ENCODE results near the gene RFTN1. TPM values are rescaled to one million over a fixed set of nuclear protein-coding genes. Genes with fewer than 3 reads are reported as not detected.

Gene RFTN1
- total and polyA plus RNA-seq, 2 donors (not counting 1 experiment from before 2014, with no cell fraction given), result 32.4 to 156 TPM

GRCh38 chr3:16357186-16358121 lies 156.0 kb downstream of the RFTN1 start:
- peaks cover 1 to 66% of the 10 kb centered on the region in 2 experiments for H3K36me3 ChIP-seq (replicated peaks in 1 of 2; ENCODE audit: control extremely low read depth in 1 of 2, control insufficient read depth in 1 of 2, extremely low read depth in 1 of 2, insufficient read depth in 2 of 2, low read length in 1 of 2)
- H2AFZ ChIP-seq (ENCODE audit: insufficient read depth, low read depth, low read length, poor library complexity, severe bottlenecking), result no peak overlapping the region
- H3K27me3 ChIP-seq (replicated peaks in 1 of 4; ENCODE audit: control extremely low read depth in 1 of 4, control insufficient read depth in 3 of 4, insufficient read depth in 4 of 4, low read length in 3 of 4), result no peaks in the 10 kb centered on the region
- no peak for DNase-seq
- no peak overlapping the region for H3K27ac ChIP-seq (ENCODE audit: low read length in 2 of 2)
- H3K4me3 Mint-ChIP-seq, result no peak overlapping the region
- H3K4me2 ChIP-seq (replicated peaks; ENCODE audit: low read depth, low read length, poor library complexity, severe bottlenecking), result no peak overlapping the region
- H3K27ac Mint-ChIP-seq, result no peak overlapping the region
- H3K27me3 Mint-ChIP-seq, result no peaks in the 10 kb centered on the region
- WGBS (ENCODE audit: insufficient coverage), result 95% methylated on average over 4 of the region's 9 CpGs
- H3K9me3 Mint-ChIP-seq (ENCODE audit: insufficient read depth), result no peaks in the 10 kb centered on the region
- ChIA-PET POLR2A (interaction anchor here (0.7 kb wide), 1 partner anchor 825 kb away, joined by 4 read pairs; no protein-coding TSS in a partner anchor), CTCF (interaction anchor here (0.5 kb wide), 1 partner anchor 38 kb away, joined by 3 read pairs; no protein-coding TSS in a partner anchor)
- intact Hi-C loops (cut with micrococcal nuclease), result no loop called here
- H3K4me3 ChIP-seq (ENCODE audit: control extremely low read depth in 1 of 5, extremely low read depth in 1 of 5, insufficient read depth in 1 of 5, low read depth in 2 of 5, low read length in 4 of 5), result no peak overlapping the region
- ATAC-seq (ENCODE audit: low read depth), result no peak
- H3K79me2 ChIP-seq (ENCODE audit: control insufficient read depth, insufficient read depth, low read length), result peaks cover 88% of the 10 kb centered on the region
- no peaks in the 10 kb centered on the region for H3K9me3 ChIP-seq (ENCODE audit: control extremely low read depth in 1 of 3, control insufficient read depth in 2 of 3, insufficient read depth in 1 of 3, low read length in 2 of 3)
- H3K9ac ChIP-seq (ENCODE audit: low read length), result no peak overlapping the region
- TF ChIP-seq EZH2 (IDR thresholded peaks at IDR 0.05; ENCODE audit: borderline replicate concordance, insufficient read depth, low read depth, low read length, poor library complexity, severe bottlenecking) (no peak), CTCF (IDR thresholded peaks at IDR 0.05) (no peak)
- H4K20me1 ChIP-seq (ENCODE audit: control insufficient read depth, insufficient read depth, low read length, poor library complexity, severe bottlenecking), result peaks cover 30% of the 10 kb centered on the region
- peaks cover 10% of the 10 kb centered on the region for H3K4me1 Mint-ChIP-seq
- H3K4me1 ChIP-seq (ENCODE audit: control insufficient read depth in 2 of 2, insufficient read depth in 2 of 2, low read length in 2 of 2), result peaks cover 6 to 7% of the 10 kb centered on the region in 2 donors

GRCh38 chr3:16355828-16356227 lies 157.7 kb downstream of the RFTN1 start:
- Histone ChIP-seq H3K4me1 (ENCODE audit: control insufficient read depth in 2 of 2, insufficient read depth in 2 of 2, low read length in 2 of 2) (peaks cover 6 to 7% of the 10 kb centered on the region in 2 donors), H3K4me3 (ENCODE audit: control extremely low read depth in 1 of 5, extremely low read depth in 1 of 5, insufficient read depth in 1 of 5, low read depth in 2 of 5, low read length in 4 of 5) (no peak overlapping the region), H3K27me3 (replicated peaks in 1 of 4; ENCODE audit: control extremely low read depth in 1 of 4, control insufficient read depth in 3 of 4, insufficient read depth in 4 of 4, low read length in 3 of 4) (no peaks in the 10 kb centered on the region), H4K20me1 (ENCODE audit: control insufficient read depth, insufficient read depth, low read length, poor library complexity, severe bottlenecking) (peaks cover 30% of the 10 kb centered on the region), H3K9ac (ENCODE audit: low read length) (no peak overlapping the region), H2AFZ (ENCODE audit: insufficient read depth, low read depth, low read length, poor library complexity, severe bottlenecking) (no peak overlapping the region), H3K36me3 (replicated peaks in 1 of 2; ENCODE audit: control extremely low read depth in 1 of 2, control insufficient read depth in 1 of 2, extremely low read depth in 1 of 2, insufficient read depth in 2 of 2, low read length in 1 of 2) (peaks cover 3 to 68% of the 10 kb centered on the region in 2 experiments), H3K4me2 (replicated peaks; ENCODE audit: low read depth, low read length, poor library complexity, severe bottlenecking) (no peak overlapping the region), H3K9me3 (ENCODE audit: control extremely low read depth in 1 of 3, control insufficient read depth in 2 of 3, insufficient read depth in 1 of 3, low read length in 2 of 3) (no peaks in the 10 kb centered on the region), H3K27ac (ENCODE audit: low read length in 2 of 2) (no peak overlapping the region), H3K79me2 (ENCODE audit: control insufficient read depth, insufficient read depth, low read length) (peaks cover 79% of the 10 kb centered on the region)
- TF ChIP-seq EZH2 (IDR thresholded peaks at IDR 0.05; ENCODE audit: borderline replicate concordance, insufficient read depth, low read depth, low read length, poor library complexity, severe bottlenecking) (no peak), CTCF (IDR thresholded peaks at IDR 0.05) (no peak)
- DNase-seq (no peak), ATAC-seq (ENCODE audit: low read depth) (no peak)
- Mint-ChIP-seq H3K4me1 (peaks cover 8% of the 10 kb centered on the region), H3K4me3 (no peak overlapping the region), H3K9me3 (ENCODE audit: insufficient read depth) (no peaks in the 10 kb centered on the region), H3K27ac (no peak overlapping the region), H3K27me3 (no peaks in the 10 kb centered on the region)
- ChIA-PET CTCF (no interaction called here), POLR2A (no interaction called here)
- intact Hi-C loops (cut with micrococcal nuclease), result no loop called here
- 95% methylated on average over 6 of the region's 6 CpGs for WGBS (ENCODE audit: insufficient coverage)
